ENCODE measurements around the gene HDDC3. TPM values are rescaled to one million over a fixed set of nuclear protein-coding genes. Genes with fewer than 3 reads are reported as not detected.

HDDC3 gene
- total and polyA plus RNA-seq, 9 of the 15 experiments (the other 6 are each of a cell fraction or from before 2014, with no cell fraction given): 14.9 to 55.8 (median 36.9) TPM

GRCh38 chr15:90960298-90961091 lies 28.1 kb upstream of the HDDC3 start (continued):
- TF ChIP-seq TRIM25 (IDR thresholded peaks at IDR 0.05; ENCODE audit: borderline replicate concordance) (no peak), PHF8 (IDR thresholded peaks at IDR 0.05; ENCODE audit: borderline replicate concordance, low read length) (no peak), ZNF280A (IDR thresholded peaks at IDR 0.05; ENCODE audit: low read depth, partially characterized antibody) (no peak)

- no peak for DNase-seq (ENCODE audit: extremely low read depth in 1 of 4, low spot score in 3 of 4)
- no peaks in the 10 kb centered on the region for H3K27me3 ChIP-seq (ENCODE audit: control insufficient read depth in 2 of 2, insufficient read depth in 2 of 2, low read length in 2 of 2)
- intact Hi-C loops (cut with micrococcal nuclease): loop anchor here (5.0 kb wide), 1 partner anchor 32 kb away; the partner anchor contains the start of gene PRC1
- H3K27ac ChIP-seq (ENCODE audit: extremely low read depth, low read depth, low read length): no peak overlapping the region
- peaks cover 70% of the 10 kb centered on the region for H3K36me3 ChIP-seq (ENCODE audit: control insufficient read depth, insufficient read depth, low read length)
- no peaks in the 10 kb centered on the region for H3K9me3 ChIP-seq (replicated peaks; ENCODE audit: control insufficient read depth, insufficient read depth, low read depth, low read length)
- CTCF ChIA-PET (ENCODE audit: low intra/inter-chr PET ratio): no interaction called here
- no TSS peak for BruUV-seq (replicated peaks)
- FAIRE-seq: no peak
- no peak overlapping the region for H2AFZ ChIP-seq (ENCODE audit: low read depth, low read length)
- in situ Hi-C loops (cut with MboI): no loop called here
- H3K9me1 ChIP-seq (ENCODE audit: control insufficient read depth, insufficient read depth, low read length): no peaks in the 10 kb centered on the region
- no peak overlapping the region for H3K4me3 ChIP-seq
- H3K79me2 ChIP-seq (ENCODE audit: control insufficient read depth, insufficient read depth, low read length): peaks cover 39% of the 10 kb centered on the region
- H4K20me1 ChIP-seq (replicated peaks; ENCODE audit: control insufficient read depth, insufficient read depth, low read length): no peaks in the 10 kb centered on the region
- H3K4me2 ChIP-seq (ENCODE audit: insufficient read depth, low read length): no peak overlapping the region
- no peak for ATAC-seq
- peak overlapping the region in 1 of 2 experiments; percentile 57; a peak in 1 of 4 replicates for H3K9ac ChIP-seq (ENCODE audit: insufficient read depth in 1 of 2, low read depth in 2 of 2, low read length in 2 of 2)
- WGBS (ENCODE audit: insufficient coverage, low coverage, missing lambda C conversion rate): 94% methylated on average over 5 of the region's 5 CpGs
- TF ChIP-seq POLR2G (IDR thresholded peaks at IDR 0.05; ENCODE audit: low read depth, low read length): peak; percentile 17; the same call in 1 of the 2 replicates
- no peak for TF ChIP-seq MCM7 (IDR thresholded peaks at IDR 0.05)
- peaks cover 3 to 27% of the 10 kb centered on the region in 2 experiments; a peak in 3 of 5 replicates for H3K4me1 ChIP-seq (replicated peaks in 1 of 2; ENCODE audit: control insufficient read depth in 2 of 2, insufficient read depth in 2 of 2, low read length in 2 of 2)
- POLR2A ChIA-PET: interaction anchor here (0.6 to 3.6 kb wide), 9 partner anchors 8 to 35 kb away, joined by 3 to 20 read pairs (median 4); partner anchors contain the start of gene PRC1
Measured at GRCh38 chr15:90959894-90960293, 27.5 kb upstream of the HDDC3 start.
